Hepatocyte (in vitro differentiated cells): ENCODE data around the gene GLP2R. TPM values are rescaled to one million over a fixed set of nuclear protein-coding genes. Genes with fewer than 3 reads are reported as not detected.
A peak's percentile ranks its signal among the peaks of the same experiment; 100 is the strongest.

Source experiments
- DNase-seq: peaks from one replicate; pipeline ENCODE4 v3.0.0-alpha.2; 2016; ENCODE audit warnings: low spot score
- H2AFZ ChIP-seq: fragments of 200-600 bp; sonication (generic); 2 replicates; pipeline ENCODE4 v1.6.0; 2016; ENCODE audit warnings: antibody characterized with exemption, mild to moderate bottlenecking
- H3K27ac ChIP-seq: fragments of 200-600 bp; sonication (generic); 2 replicates; pipeline ENCODE4 v1.5.1; 2016; ENCODE audit warnings: mild to moderate bottlenecking
- H3K27me3 ChIP-seq: fragments of 200-600 bp; sonication (generic); 2 replicates; pipeline ENCODE4 v1.6.1; 2016
- H3K36me3 ChIP-seq: fragments of 200-600 bp; sonication (generic); replicated peaks from 2 replicates; pipeline ENCODE4 v1.5.1; 2016; ENCODE audit warnings: low read depth; ENCODE audit not compliant: insufficient read depth
- H3K4me1 ChIP-seq: fragments of 200-600 bp; sonication (generic); 2 replicates; pipeline ENCODE4 v1.5.1; 2016; ENCODE audit warnings: mild to moderate bottlenecking, moderate library complexity; ENCODE audit not compliant: insufficient read depth
- H3K4me2 ChIP-seq: fragments of 200-600 bp; sonication (generic); 2 replicates; pipeline ENCODE4 v1.6.0; 2016
- H3K4me3 ChIP-seq: fragments of 200-600 bp; sonication (generic); 2 replicates; pipeline ENCODE4 v1.5.1; 2016; ENCODE audit warnings: mild to moderate bottlenecking
- H3K79me2 ChIP-seq: fragments of 200-600 bp; sonication (generic); 2 replicates; pipeline ENCODE4 v1.6.0; 2017; ENCODE audit warnings: mild to moderate bottlenecking
- H3K9me2 ChIP-seq: fragments of 200-600 bp; sonication (generic); replicated peaks from 2 replicates; pipeline ENCODE4 v1.6.0; 2017; ENCODE audit warnings: mild to moderate bottlenecking; ENCODE audit not compliant: insufficient read depth
- H3K9me3 ChIP-seq: fragments of 200-600 bp; sonication (generic); 2 replicates; pipeline ENCODE4 v1.5.1; 2016; ENCODE audit warnings: low read depth, mild to moderate bottlenecking
- H4K20me1 ChIP-seq: fragments of 200-600 bp; sonication (generic); 2 replicates; pipeline ENCODE4 v1.6.0; 2016; ENCODE audit warnings: mild to moderate bottlenecking; ENCODE audit not compliant: insufficient read depth, poor library complexity, severe bottlenecking
- CTCF ChIP-seq: fragments of 200-600 bp; sonication (generic); IDR thresholded peaks from 2 replicates; pipeline ENCODE4 v1.5.1; 2016; ENCODE audit warnings: antibody characterized with exemption, mild to moderate bottlenecking; ENCODE audit not compliant: poor library complexity
- EZH2 ChIP-seq: fragments of 200-600 bp; sonication (generic); IDR thresholded peaks from 2 replicates; pipeline ENCODE4 v1.6.1; 2016; ENCODE audit warnings: antibody characterized with exemption, mild to moderate bottlenecking, borderline replicate concordance
- EZH2phosphoT487 ChIP-seq: fragments of 200-600 bp; sonication (generic); IDR thresholded peaks from one replicate; pipeline ENCODE4 v1.6.1; 2018; ENCODE audit warnings: antibody characterized with exemption, mild to moderate bottlenecking, low read depth, moderate library complexity; ENCODE audit not compliant: unreplicated experiment, severe bottlenecking
- WGBS: methylation state at CpG from one replicate; pipeline ENCODE4 v1.1.6; 2016; ENCODE audit warnings: low lambda C conversion rate; ENCODE audit errors: missing lambda C conversion rate; 5-methylcytosine and 5-hydroxymethylcytosine counted together
- polyA plus RNA-seq: library from polyadenylated mRNA; unstranded; fragments of >200 nt; fragmentation: Nextera tagmentation; extraction: Ambion mirVana; gene quantifications from 2 replicates; pipeline ENCODE4 v1.2.1, GENCODE V29; 2016
- total RNA-seq: library from RNA; depleted of rRNA; stranded (reverse); fragments of >200 nt; gene quantifications from 2 replicates; pipeline ENCODE4 v1.2.3, GENCODE V29; 2014

GLP2R gene
- total and polyA plus RNA-seq, 2 experiments from 2014 or later: 1.5 to 3.3 TPM

GRCh38 chr17:9875441-9875840 is 49.7 kb downstream of the GLP2R start:
- Histone ChIP-seq H3K27me3 (no peaks in the 10 kb centered on the region), H3K4me1 (peaks cover 8% of the 10 kb centered on the region), H3K9me3 (no peaks in the 10 kb centered on the region), H3K27ac (no peak overlapping the region), H3K4me2 (no peak overlapping the region), H3K9me2 (no peaks in the 10 kb centered on the region), H4K20me1 (no peaks in the 10 kb centered on the region), H3K79me2 (no peaks in the 10 kb centered on the region), H3K4me3 (no peak overlapping the region), H2AFZ (no peak overlapping the region), H3K36me3 (no peaks in the 10 kb centered on the region)
- 54% methylated on average over 3 of the region's 3 CpGs for WGBS
- DNase-seq: peak; percentile 18
- TF ChIP-seq EZH2phosphoT487: no peak
- no peak for TF ChIP-seq EZH2
- no peak for TF ChIP-seq CTCF

- 86% methylated on average over 3 of the region's 3 CpGs for WGBS
- Histone ChIP-seq H3K4me3 (no peak overlapping the region), H2AFZ (no peak overlapping the region), H3K9me3 (peaks cover 1% of the 10 kb centered on the region), H4K20me1 (no peaks in the 10 kb centered on the region), H3K36me3 (no peaks in the 10 kb centered on the region), H3K79me2 (no peaks in the 10 kb centered on the region), H3K4me2 (no peak overlapping the region), H3K9me2 (no peaks in the 10 kb centered on the region), H3K4me1 (peaks cover 8% of the 10 kb centered on the region), H3K27ac (no peak overlapping the region), H3K27me3 (no peaks in the 10 kb centered on the region)
- TF ChIP-seq EZH2phosphoT487 (no peak), CTCF (no peak), EZH2 (no peak)
- no peak for DNase-seq
Observed at GRCh38 chr17:9878356-9878755, 52.6 kb downstream of the GLP2R start.

GRCh38 chr17:9878786-9879525 is 53.2 kb downstream of the GLP2R start:
- Histone ChIP-seq H4K20me1 (no peaks in the 10 kb centered on the region), H3K4me2 (no peak overlapping the region), H3K4me1 (peaks cover 8% of the 10 kb centered on the region), H3K9me3 (peaks cover 7% of the 10 kb centered on the region), H3K36me3 (no peaks in the 10 kb centered on the region), H3K27ac (no peak overlapping the region), H3K4me3 (no peak overlapping the region), H3K27me3 (no peaks in the 10 kb centered on the region), H2AFZ (no peak overlapping the region), H3K9me2 (no peaks in the 10 kb centered on the region), H3K79me2 (no peaks in the 10 kb centered on the region)
- 90% methylated on average over 8 of the region's 8 CpGs for WGBS
- TF ChIP-seq CTCF (no peak), EZH2 (no peak), EZH2phosphoT487 (no peak)
- DNase-seq: no peak
